ENCODE data around the gene ZNF576.

Gene ZNF576

GRCh38 chr19:43624933-43625332, 28.5 kb downstream of the ZNF576 start:
- Histone ChIP-seq H3K27ac (replicated peaks) (no peak overlapping the region), H3K4me3 (replicated peaks; ENCODE audit: insufficient read depth, low read length) (no peak overlapping the region), H3K27me3 (ENCODE audit: insufficient read depth, poor library complexity, severe bottlenecking) (peaks cover 2% of the 10 kb centered on the region)
- TF ChIP-seq POLR2AphosphoS5 (IDR thresholded peaks at IDR 0.05; ENCODE audit: low read depth) (no peak), CTCF (IDR thresholded peaks at IDR 0.05; ENCODE audit: insufficient read depth, low read length) (no peak)
- TF ChIP-seq, protein P1, sequence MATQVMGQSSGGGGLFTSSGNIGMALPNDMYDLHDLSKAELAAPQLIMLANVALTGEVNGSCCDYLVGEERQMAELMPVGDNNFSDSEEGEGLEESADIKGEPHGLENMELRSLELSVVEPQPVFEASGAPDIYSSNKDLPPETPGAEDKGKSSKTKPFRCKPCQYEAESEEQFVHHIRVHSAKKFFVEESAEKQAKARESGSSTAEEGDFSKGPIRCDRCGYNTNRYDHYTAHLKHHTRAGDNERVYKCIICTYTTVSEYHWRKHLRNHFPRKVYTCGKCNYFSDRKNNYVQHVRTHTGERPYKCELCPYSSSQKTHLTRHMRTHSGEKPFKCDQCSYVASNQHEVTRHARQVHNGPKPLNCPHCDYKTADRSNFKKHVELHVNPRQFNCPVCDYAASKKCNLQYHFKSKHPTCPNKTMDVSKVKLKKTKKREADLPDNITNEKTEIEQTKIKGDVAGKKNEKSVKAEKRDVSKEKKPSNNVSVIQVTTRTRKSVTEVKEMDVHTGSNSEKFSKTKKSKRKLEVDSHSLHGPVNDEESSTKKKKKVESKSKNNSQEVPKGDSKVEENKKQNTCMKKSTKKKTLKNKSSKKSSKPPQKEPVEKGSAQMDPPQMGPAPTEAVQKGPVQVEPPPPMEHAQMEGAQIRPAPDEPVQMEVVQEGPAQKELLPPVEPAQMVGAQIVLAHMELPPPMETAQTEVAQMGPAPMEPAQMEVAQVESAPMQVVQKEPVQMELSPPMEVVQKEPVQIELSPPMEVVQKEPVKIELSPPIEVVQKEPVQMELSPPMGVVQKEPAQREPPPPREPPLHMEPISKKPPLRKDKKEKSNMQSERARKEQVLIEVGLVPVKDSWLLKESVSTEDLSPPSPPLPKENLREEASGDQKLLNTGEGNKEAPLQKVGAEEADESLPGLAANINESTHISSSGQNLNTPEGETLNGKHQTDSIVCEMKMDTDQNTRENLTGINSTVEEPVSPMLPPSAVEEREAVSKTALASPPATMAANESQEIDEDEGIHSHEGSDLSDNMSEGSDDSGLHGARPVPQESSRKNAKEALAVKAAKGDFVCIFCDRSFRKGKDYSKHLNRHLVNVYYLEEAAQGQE (IDR thresholded peaks at IDR 0.05; ENCODE audit: insufficient replicate concordance, low read depth), result no peak
- peak; percentile 72 to 77 for DNase-seq (ENCODE audit: low read depth in 1 of 2, low spot score in 1 of 2)

DNA sequence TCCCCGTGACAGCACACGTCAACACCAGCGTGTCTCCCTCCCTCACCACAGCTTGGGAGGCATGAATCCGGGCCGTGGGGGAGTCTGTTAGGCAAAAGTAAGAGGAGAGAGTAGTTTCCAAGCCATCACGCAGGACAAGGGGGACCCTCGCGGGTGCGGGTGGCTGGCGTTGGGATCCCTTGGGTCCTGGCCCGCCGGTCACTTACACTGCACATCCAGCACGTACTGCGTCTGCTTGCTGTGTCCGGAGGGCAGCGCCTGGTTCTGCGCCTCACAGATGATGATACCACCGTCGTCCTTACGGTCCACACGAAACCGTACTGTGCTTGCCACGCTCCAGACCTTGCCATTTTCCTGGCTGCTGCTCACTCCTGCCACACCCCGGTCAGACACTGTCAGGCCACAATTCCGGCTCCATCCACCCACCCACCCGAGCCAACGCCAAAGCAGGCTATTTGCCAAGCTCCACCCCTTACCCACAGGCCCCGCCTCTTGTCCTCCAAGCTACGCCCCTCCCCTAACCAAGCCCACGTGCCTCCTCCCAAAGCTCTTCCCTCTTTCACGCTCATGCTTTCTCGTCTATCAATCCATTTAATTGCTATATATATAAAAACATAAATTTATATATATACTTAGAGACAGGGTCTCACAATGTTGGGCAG, 29.7 kb downstream of the ZNF576 start:
- Histone ChIP-seq H3K4me3 (replicated peaks; ENCODE audit: insufficient read depth, low read length) (no peak overlapping the region), H3K27ac (replicated peaks) (no peak overlapping the region), H3K27me3 (ENCODE audit: insufficient read depth, poor library complexity, severe bottlenecking) (peaks cover 2% of the 10 kb centered on the region)
- DNase-seq (ENCODE audit: low read depth in 1 of 2, low spot score in 1 of 2), result no peak
- TF ChIP-seq POLR2AphosphoS5 (IDR thresholded peaks at IDR 0.05; ENCODE audit: low read depth) (no peak), GABPA (IDR thresholded peaks at IDR 0.05; ENCODE audit: low read depth) (no peak)

DNA sequence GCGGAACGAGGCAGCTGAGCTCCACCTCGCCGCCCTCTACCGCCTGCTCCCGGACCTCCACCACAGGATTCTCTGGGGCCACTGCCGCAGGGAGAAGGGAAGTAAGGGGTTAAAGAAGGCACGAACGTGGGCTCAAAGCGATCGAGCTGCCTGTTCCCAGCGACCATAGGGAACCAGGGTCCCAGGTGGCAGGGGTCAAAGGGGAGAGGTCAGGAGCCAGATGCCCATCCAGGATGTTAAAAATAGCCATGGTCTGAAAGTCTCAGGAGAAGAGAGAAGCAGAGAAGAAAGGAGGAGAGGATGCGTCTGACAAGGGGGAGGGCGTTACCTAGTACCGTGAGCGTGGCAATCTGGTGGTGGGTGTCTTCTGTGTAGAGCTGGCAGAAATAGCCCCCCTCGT, 30.4 kb downstream of the ZNF576 start:
- Histone ChIP-seq H3K27me3 (ENCODE audit: insufficient read depth, poor library complexity, severe bottlenecking) (peaks cover 2% of the 10 kb centered on the region), H3K27ac (replicated peaks) (no peak overlapping the region), H3K4me3 (replicated peaks; ENCODE audit: insufficient read depth, low read length) (no peak overlapping the region)
- TF ChIP-seq GABPA (IDR thresholded peaks at IDR 0.05; ENCODE audit: low read depth) (no peak), SPI1 (IDR thresholded peaks at IDR 0.05; ENCODE audit: borderline replicate concordance, low read depth) (no peak)
- TF ChIP-seq, protein P1 (IDR thresholded peaks at IDR 0.05; ENCODE audit: insufficient replicate concordance, low read depth), result no peak
- no peak for DNase-seq (ENCODE audit: low read depth in 1 of 2, low spot score in 1 of 2)

DNA sequence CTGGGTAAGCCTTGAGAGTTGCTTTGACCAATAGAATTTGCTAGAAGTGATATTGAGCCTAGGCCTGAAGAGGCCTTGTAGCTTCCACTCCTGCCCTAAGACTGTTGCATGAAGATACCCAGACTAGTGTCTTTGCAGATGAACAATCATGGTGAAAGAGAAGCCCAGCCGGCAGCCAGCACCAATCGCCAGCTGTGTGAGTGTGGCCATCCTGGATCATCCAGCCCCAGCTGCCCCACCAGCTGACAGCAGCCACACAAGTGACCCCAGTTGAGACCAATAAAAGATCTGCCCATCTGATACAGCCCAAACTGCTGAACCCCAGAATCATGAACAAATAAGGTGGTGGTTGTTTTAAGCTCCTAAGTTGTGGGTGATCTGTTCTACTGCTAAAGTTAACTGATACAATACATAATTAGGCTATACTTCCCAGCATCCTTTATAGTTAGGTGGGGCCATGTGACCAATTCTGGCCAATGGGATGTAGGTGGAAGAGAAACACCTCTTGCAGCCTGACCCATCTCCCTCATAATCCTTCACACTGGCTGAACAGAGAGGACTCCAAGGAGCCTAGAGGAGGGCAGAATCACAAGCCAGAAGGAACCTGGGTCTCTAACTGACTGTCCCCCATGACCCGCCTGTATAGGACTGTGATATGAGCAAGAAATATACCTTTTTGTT, 32.4 kb downstream of the ZNF576 start:
- no peak overlapping the region for H3K4me3 ChIP-seq (replicated peaks; ENCODE audit: insufficient read depth, low read length)
- peaks cover 5% of the 10 kb centered on the region for H3K27me3 ChIP-seq (ENCODE audit: insufficient read depth, poor library complexity, severe bottlenecking)
- no peak for DNase-seq (ENCODE audit: low read depth in 1 of 2, low spot score in 1 of 2)
- TF ChIP-seq, protein P1 (IDR thresholded peaks at IDR 0.05; ENCODE audit: insufficient replicate concordance, low read depth), result no peak
- no peak for TF ChIP-seq POLR2AphosphoS5 (IDR thresholded peaks at IDR 0.05; ENCODE audit: low read depth)
- TF ChIP-seq SPI1 (IDR thresholded peaks at IDR 0.05; ENCODE audit: borderline replicate concordance, low read depth), result no peak
- no peak overlapping the region for H3K27ac ChIP-seq (replicated peaks)
